SK-N-SH treated with all-trans-retinoic acid at 6 μM for 48 hours (cell line): ENCODE data around the gene TFPI.
A peak's percentile ranks its signal among the peaks of the same experiment; 100 is the strongest.

Experiments used
- ATAC-seq: fragments of 200-7000 bp; cut with Tn5 transposase; 3 replicates; pipeline ENCODE4 v1.9.1; 2020; ENCODE audit warnings: mild to moderate bottlenecking, moderate library complexity
- ARNTL ChIP-seq: fragments of 450-650 bp; formaldehyde crosslinking; IDR thresholded peaks from 2 replicates; pipeline ENCODE4 v1.5.0; 2020; ENCODE audit warnings: low read depth, mild to moderate bottlenecking, moderate library complexity, borderline replicate concordance
- BACH2 ChIP-seq: fragments of 250-450 bp; sonication (Bioruptor Pico); IDR thresholded peaks from 2 replicates; pipeline ENCODE4 v1.9.0; 2021; ENCODE audit warnings: mild to moderate bottlenecking, borderline replicate concordance
- CREB5 ChIP-seq: fragments of 250-450 bp; sonication (Bioruptor Pico); IDR thresholded peaks from 2 replicates; pipeline ENCODE4 v1.5.1; 2020; ENCODE audit warnings: low read depth, mild to moderate bottlenecking, moderate library complexity
- CSDC2 ChIP-seq: fragments of 250-450 bp; sonication (Bioruptor Pico); IDR thresholded peaks from 2 replicates; pipeline ENCODE4 v1.5.0; 2020; ENCODE audit warnings: mild to moderate bottlenecking, moderate library complexity
- ESRRG ChIP-seq: fragments of 250-450 bp; sonication (Bioruptor Pico); IDR thresholded peaks from 2 replicates; pipeline ENCODE4 v1.6.1; 2021; ENCODE audit warnings: mild to moderate bottlenecking
- GLIS3 ChIP-seq: fragments of 250-450 bp; sonication (Bioruptor Pico); IDR thresholded peaks from 2 replicates; pipeline ENCODE4 v1.5.0; 2020; ENCODE audit warnings: mild to moderate bottlenecking, moderate library complexity
- OSR1 ChIP-seq: fragments of 250-450 bp; sonication (Bioruptor Pico); IDR thresholded peaks from 2 replicates; pipeline ENCODE4 v1.8.0; 2022; ENCODE audit warnings: moderate library complexity, mild to moderate bottlenecking, inconsistent platforms
- PATZ1 ChIP-seq: fragments of 250-450 bp; sonication (Bioruptor Pico); IDR thresholded peaks from 2 replicates; pipeline ENCODE4 v1.8.0; 2020; ENCODE audit warnings: mild to moderate bottlenecking, moderate library complexity, borderline replicate concordance
- PPARA ChIP-seq: fragments of 250-450 bp; sonication (Bioruptor Pico); IDR thresholded peaks from 2 replicates; pipeline ENCODE4 v1.5.0; 2020; ENCODE audit warnings: mild to moderate bottlenecking, borderline replicate concordance
- SNAI2 ChIP-seq: fragments of 250-450 bp; sonication (Bioruptor Pico); IDR thresholded peaks from 2 replicates; pipeline ENCODE4 v1.5.0; 2020; ENCODE audit warnings: mild to moderate bottlenecking, moderate library complexity
- TCF4 ChIP-seq: fragments of 250-450 bp; sonication (Bioruptor Pico); IDR thresholded peaks from 2 replicates; pipeline ENCODE4 v1.8.0; 2021; ENCODE audit warnings: mild to moderate bottlenecking, moderate library complexity, borderline replicate concordance
- ZFP30 ChIP-seq: fragments of 450-650 bp; formaldehyde crosslinking; IDR thresholded peaks from 2 replicates; pipeline ENCODE4 v1.5.0; 2022; ENCODE audit warnings: mild to moderate bottlenecking, moderate library complexity
- ZNF70 ChIP-seq: fragments of 450-650 bp; formaldehyde crosslinking; IDR thresholded peaks from 2 replicates; pipeline ENCODE4 v1.5.0; 2020; ENCODE audit warnings: mild to moderate bottlenecking, moderate library complexity
- ZNF8 ChIP-seq: fragments of 450-650 bp; formaldehyde crosslinking; IDR thresholded peaks from 2 replicates; pipeline ENCODE4 v1.5.0; 2020; ENCODE audit warnings: mild to moderate bottlenecking, moderate library complexity
- TF ChIP-seq, protein P1 (sequence below): fragments of 250-450 bp; sonication (Bioruptor Pico); IDR thresholded peaks from 2 replicates; pipeline ENCODE4 v1.5.0; 2020; ENCODE audit warnings: mild to moderate bottlenecking, moderate library complexity
- TF ChIP-seq, protein P2 (sequence below): fragments of 250-450 bp; sonication (Bioruptor Pico); IDR thresholded peaks from 2 replicates; pipeline ENCODE4 v1.5.1; 2021; ENCODE audit warnings: mild to moderate bottlenecking, moderate library complexity

Gene TFPI

DNA sequence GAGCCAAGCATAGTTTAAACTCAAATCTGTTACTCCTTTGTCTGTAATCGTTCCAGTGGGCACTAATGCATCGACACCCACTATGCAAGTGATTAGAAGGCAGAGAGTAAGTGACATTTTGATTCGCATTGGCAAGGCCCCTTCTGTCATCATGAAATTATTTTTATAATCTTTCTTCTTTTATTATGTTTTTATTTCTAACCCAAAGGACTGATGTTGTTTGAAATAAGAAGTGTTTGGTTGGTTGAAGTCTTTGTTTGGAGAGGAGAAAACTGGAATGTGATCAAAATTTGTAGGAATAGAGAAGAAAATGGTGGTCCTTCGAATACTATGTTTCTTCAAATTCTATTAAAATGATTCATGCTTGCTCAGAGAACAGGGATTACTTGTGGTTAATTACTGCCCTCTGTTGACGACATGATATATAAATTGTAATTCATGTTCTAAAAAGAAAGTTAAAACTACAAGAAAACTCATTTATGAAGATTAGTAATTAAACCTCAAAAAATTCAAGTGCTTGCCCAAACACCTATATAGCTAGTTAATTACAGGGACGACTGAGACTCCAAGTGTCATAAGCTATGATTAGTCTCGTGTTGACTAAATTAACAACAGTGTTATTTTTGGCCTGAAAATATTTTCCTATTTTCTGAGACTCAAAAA, 26.4 kb upstream of the TFPI start:
- TF ChIP-seq ARNTL (CRISPR knock-in tag) (no peak), ZNF70 (CRISPR knock-in tag) (no peak), ESRRG (no peak), PATZ1 (CRISPR knock-in tag) (no peak), ZFP30 (CRISPR knock-in tag) (no peak), OSR1 (CRISPR knock-in tag) (no peak), CREB5 (CRISPR knock-in tag) (no peak), SNAI2 (CRISPR knock-in tag) (no peak), GLIS3 (CRISPR knock-in tag) (no peak), ZNF8 (CRISPR knock-in tag) (no peak)
- TF ChIP-seq, protein P1, sequence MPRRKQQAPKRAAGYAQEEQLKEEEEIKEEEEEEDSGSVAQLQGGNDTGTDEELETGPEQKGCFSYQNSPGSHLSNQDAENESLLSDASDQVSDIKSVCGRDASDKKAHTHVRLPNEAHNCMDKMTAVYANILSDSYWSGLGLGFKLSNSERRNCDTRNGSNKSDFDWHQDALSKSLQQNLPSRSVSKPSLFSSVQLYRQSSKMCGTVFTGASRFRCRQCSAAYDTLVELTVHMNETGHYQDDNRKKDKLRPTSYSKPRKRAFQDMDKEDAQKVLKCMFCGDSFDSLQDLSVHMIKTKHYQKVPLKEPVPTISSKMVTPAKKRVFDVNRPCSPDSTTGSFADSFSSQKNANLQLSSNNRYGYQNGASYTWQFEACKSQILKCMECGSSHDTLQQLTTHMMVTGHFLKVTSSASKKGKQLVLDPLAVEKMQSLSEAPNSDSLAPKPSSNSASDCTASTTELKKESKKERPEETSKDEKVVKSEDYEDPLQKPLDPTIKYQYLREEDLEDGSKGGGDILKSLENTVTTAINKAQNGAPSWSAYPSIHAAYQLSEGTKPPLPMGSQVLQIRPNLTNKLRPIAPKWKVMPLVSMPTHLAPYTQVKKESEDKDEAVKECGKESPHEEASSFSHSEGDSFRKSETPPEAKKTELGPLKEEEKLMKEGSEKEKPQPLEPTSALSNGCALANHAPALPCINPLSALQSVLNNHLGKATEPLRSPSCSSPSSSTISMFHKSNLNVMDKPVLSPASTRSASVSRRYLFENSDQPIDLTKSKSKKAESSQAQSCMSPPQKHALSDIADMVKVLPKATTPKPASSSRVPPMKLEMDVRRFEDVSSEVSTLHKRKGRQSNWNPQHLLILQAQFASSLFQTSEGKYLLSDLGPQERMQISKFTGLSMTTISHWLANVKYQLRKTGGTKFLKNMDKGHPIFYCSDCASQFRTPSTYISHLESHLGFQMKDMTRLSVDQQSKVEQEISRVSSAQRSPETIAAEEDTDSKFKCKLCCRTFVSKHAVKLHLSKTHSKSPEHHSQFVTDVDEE (CRISPR knock-in tag) = no peak
- peak; percentile 80 for ATAC-seq

- peak; percentile 54 for ATAC-seq
- no peak for TF ChIP-seq ARNTL (CRISPR knock-in tag)
- no peak for TF ChIP-seq ZNF8 (CRISPR knock-in tag)
- TF ChIP-seq, protein P2, sequence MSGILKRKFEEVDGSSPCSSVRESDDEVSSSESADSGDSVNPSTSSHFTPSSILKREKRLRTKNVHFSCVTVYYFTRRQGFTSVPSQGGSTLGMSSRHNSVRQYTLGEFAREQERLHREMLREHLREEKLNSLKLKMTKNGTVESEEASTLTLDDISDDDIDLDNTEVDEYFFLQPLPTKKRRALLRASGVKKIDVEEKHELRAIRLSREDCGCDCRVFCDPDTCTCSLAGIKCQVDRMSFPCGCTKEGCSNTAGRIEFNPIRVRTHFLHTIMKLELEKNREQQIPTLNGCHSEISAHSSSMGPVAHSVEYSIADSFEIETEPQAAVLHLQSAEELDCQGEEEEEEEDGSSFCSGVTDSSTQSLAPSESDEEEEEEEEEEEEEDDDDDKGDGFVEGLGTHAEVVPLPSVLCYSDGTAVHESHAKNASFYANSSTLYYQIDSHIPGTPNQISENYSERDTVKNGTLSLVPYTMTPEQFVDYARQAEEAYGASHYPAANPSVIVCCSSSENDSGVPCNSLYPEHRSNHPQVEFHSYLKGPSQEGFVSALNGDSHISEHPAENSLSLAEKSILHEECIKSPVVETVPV (CRISPR knock-in tag) = no peak
- TF ChIP-seq ZNF70 (CRISPR knock-in tag) = no peak
- no peak for TF ChIP-seq ESRRG
- TF ChIP-seq, all 23 proteins: peak for 0
Measured at GRCh38 chr2:187577310-187577709, 23.1 kb upstream of the TFPI start.

DNA sequence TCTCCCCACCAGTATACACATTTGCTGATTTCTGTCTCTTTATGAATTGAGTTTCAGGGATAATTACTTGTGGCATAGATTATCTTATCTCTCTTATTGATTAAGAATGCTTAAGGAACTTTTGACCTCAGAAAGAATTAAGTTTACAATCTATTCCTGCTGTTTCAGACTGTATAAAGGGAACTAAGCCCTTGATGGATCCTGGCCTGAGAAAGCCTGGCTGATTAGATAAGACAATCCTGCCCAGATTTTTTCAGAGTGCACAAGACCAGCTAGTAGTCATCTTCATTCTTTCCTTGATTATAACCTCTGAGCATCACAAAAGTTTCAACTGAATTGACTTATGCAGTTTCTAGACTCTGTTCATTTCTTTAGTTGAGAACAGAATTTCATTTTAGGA, 22.7 kb upstream of the TFPI start:
- TF ChIP-seq ZNF8 (CRISPR knock-in tag) = no peak
- TF ChIP-seq GLIS3 (CRISPR knock-in tag) = no peak
- no peak for TF ChIP-seq BACH2 (CRISPR knock-in tag)
- TF ChIP-seq CSDC2 (CRISPR knock-in tag) = no peak
- TF ChIP-seq, protein P2 (CRISPR knock-in tag) = no peak
- TF ChIP-seq PPARA (CRISPR knock-in tag) = no peak
- no peak for ATAC-seq

GRCh38 chr2:187575751-187576067, 21.5 kb upstream of the TFPI start:
- TF ChIP-seq ZFP30 (CRISPR knock-in tag) (no peak), TCF4 (CRISPR knock-in tag) (no peak), PATZ1 (CRISPR knock-in tag) (no peak)
- no peak for ATAC-seq
